ENCODE measurements around the gene LARP4B. TPM values are rescaled to one million over a fixed set of nuclear protein-coding genes. Genes with fewer than 3 reads are reported as not detected.

The LARP4B gene
- total RNA-seq, 1 donor from 2014 or later = 137 TPM

Other genes with a start within 250 kb of the LARP4B start
- 1.6 and 2.6 TPM in 2 replicates for gene DIP2C, start 242.0 kb downstream of the LARP4B start, total RNA-seq
- 134 and 135 TPM in 2 replicates for gene GTPBP4, start 56.7 kb upstream of the LARP4B start, total RNA-seq
- gene IDI2, start 94.2 kb upstream of the LARP4B start, total RNA-seq = not detected in 2 replicates
- 80.1 and 89.6 TPM in 2 replicates for gene IDI1, start 117.4 kb upstream of the LARP4B start, total RNA-seq
- 17.0 and 18.9 TPM in 2 replicates for gene WDR37, start 124.7 kb upstream of the LARP4B start, total RNA-seq